OCI-LY3 (cell line): Measurements from ENCODE around the gene PHPT1.

Experiments
- CTCF ChIP-seq: fragments of 200-600, 300-600 bp; sonication (generic); IDR thresholded peaks from 2 replicates; pipeline ENCODE4 v1.5.1; 2014; ENCODE audit warnings: antibody characterized with exemption, low read length, low read depth
- EZH2phosphoT487 ChIP-seq: fragments of 200-600 bp; shearing (Covaris generic); IDR thresholded peaks from 2 replicates; pipeline ENCODE4 v1.6.1; 2018; ENCODE audit warnings: antibody characterized with exemption, mixed run types, low read depth

DNA sequence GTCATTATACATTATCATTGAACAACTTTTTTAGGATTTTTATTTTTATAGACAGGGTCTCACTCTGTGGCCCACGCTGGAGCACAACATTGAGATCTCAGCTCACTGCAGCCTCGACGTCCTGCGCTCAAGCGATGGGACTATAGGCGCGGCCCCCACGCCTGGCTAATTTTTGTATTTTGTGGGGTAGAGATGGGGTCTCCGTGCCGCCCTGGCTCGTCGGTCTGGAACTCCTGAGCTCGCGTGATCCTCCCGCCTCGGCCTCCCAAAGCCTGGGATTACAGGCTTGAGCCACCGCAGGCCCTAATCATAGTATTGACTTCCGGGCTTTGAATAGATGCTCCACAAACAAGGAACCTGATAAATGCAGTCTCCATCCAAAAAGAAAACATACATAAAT is 18.3 kb downstream of the PHPT1 start:
- TF ChIP-seq CTCF (no peak), EZH2phosphoT487 (no peak)
